ENCODE results near the gene NUMA1. TPM values are rescaled to one million over a fixed set of nuclear protein-coding genes. Genes with fewer than 3 reads are reported as not detected.

Gene NUMA1
- total RNA-seq, 4 donors from 2014 or later = 142 to 237 (median 177) TPM

DNA sequence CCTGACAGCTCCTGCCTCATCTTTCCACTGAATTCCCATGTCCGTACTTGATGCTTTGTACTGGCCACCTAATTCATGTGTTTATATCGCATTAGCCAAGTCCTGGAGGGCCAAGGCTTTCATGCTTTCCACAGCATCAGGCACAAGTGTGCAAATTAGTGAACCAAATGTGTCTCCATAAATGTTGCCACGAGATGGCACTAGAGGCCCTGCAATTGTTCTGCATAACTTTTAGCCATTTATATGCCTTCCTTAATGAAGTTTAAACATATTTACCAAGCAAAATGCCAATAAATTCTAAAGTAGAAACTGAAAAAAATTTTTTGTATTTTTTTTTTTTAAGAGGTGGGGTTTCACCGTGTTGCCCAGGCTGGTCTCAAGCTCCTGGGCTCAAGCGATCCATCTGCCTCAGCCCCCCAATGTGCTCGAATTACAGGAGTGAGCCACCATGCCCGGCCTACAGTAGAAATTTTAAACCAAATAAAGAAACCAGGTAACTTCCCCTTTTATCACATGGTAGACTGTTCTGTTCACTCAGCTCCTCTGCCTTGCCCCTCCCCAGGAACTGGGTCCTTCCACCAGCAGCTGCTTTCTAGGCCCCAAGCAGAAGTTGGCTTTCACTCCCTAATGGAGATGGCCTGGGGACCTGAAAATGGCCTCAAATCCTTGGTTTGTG, 102.5 kb downstream of the NUMA1 start:
- DNase-seq = no peak
- Histone ChIP-seq H3K27me3 (no peaks in the 10 kb centered on the region), H3K27ac (no peak overlapping the region), H3K36me3 (peaks cover 0 to 50% (median 0%) of the 10 kb centered on the region in 3 donors), H3K4me3 (no peak overlapping the region), H3K4me1 (peaks cover 0 to 4% (median 0%) of the 10 kb centered on the region in 3 donors), H3K9me3 (no peaks in the 10 kb centered on the region)
- WGBS, 2 donors = 42 to 43% methylated on average over 7 of the region's 7 CpGs
- no peak for TF ChIP-seq POLR2A (IDR thresholded peaks at IDR 0.05)
- TF ChIP-seq, protein P1, sequence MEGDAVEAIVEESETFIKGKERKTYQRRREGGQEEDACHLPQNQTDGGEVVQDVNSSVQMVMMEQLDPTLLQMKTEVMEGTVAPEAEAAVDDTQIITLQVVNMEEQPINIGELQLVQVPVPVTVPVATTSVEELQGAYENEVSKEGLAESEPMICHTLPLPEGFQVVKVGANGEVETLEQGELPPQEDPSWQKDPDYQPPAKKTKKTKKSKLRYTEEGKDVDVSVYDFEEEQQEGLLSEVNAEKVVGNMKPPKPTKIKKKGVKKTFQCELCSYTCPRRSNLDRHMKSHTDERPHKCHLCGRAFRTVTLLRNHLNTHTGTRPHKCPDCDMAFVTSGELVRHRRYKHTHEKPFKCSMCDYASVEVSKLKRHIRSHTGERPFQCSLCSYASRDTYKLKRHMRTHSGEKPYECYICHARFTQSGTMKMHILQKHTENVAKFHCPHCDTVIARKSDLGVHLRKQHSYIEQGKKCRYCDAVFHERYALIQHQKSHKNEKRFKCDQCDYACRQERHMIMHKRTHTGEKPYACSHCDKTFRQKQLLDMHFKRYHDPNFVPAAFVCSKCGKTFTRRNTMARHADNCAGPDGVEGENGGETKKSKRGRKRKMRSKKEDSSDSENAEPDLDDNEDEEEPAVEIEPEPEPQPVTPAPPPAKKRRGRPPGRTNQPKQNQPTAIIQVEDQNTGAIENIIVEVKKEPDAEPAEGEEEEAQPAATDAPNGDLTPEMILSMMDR (IDR thresholded peaks at IDR 0.05) = peak; percentile 56 to 79 (median 69)
- intact Hi-C loops (cut with DNase I) = loop anchor here (10.0 kb wide), 1 partner anchor 437 kb away; no protein-coding TSS in a partner anchor

DNA sequence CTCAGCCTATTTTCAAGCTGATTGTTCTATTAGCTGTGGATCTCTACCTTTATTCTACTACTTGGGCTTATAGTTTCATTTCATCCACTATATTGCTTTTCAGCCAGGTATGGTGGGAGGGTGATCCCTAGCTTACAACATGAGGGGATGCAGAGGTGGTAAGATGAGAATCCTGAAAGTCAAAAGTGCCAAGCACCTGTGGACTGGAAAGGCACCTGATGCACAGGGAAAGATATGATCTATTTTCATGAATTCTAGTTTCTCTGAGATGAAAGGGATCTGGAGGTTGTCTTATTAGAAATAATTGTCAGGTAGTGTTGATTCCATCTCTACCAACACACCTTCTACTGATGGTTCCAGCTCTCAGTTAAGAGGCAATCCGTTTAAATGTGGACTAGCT, 103.3 kb downstream of the NUMA1 start:
- intact Hi-C loops (cut with DNase I) = loop anchor here (10.0 kb wide), 1 partner anchor 438 kb away; no protein-coding TSS in a partner anchor

DNA sequence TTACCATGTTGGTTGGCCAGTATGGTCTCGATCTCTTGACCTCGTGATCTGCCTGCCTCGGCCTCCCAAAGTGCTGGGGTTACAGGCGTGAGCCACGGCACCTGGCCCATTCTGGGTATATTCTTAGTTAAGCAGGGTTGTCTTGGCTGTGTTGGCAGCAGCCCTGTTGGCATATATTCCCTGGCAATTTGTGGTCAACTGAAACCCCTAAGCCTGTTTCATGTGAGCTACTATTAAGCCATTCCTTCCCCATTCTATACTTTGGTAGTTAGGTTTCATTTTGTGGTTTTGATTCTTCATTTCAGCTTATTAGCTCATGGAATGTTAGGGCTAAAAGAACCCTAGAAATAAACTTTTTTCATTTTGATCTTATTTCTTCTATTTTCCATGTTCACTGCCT, 103.8 kb downstream of the NUMA1 start:
- intact Hi-C loops (cut with DNase I) = loop anchor here (10.0 kb wide), 1 partner anchor 438 kb away; no protein-coding TSS in a partner anchor

More for the DNA sequence above, 103.3 kb downstream of the NUMA1 start:
- no peak overlapping the region for H3K27ac ChIP-seq
- 53 to 73% methylated on average over 1 of the region's 1 CpG for WGBS, 2 donors
- H3K4me3 ChIP-seq = no peak overlapping the region
- TF ChIP-seq POLR2A (IDR thresholded peaks at IDR 0.05) = no peak
- TF ChIP-seq, protein P1 (IDR thresholded peaks at IDR 0.05) = no peak
- DNase-seq = no peak
- no peaks in the 10 kb centered on the region for H3K27me3 ChIP-seq
- H3K4me1 ChIP-seq = peaks cover 0 to 4% (median 0%) of the 10 kb centered on the region in 3 donors
- peaks cover 0 to 46% (median 0%) of the 10 kb centered on the region in 3 donors for H3K36me3 ChIP-seq
- H3K9me3 ChIP-seq = no peaks in the 10 kb centered on the region

DNA sequence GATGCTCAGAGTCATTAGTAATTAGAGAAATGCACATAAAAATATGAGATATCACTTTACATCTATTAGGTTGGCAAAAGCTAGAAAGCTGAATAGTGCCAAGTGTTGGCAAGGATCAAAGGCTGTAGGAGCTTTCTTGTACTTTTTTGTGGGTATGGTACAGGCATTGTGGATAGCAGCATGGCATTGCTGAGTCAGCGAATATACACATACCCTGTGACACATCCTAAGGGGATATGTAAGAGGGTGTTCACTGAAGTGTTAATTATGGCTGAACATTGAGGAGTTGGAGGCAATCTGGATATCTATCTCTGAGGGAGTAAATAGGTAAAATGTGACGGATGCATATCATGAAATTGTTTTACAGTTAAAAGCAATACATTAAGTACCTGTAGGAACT, 108.7 kb downstream of the NUMA1 start:
- 84 to 95% methylated on average over 2 of the region's 2 CpGs for WGBS, 2 donors
- intact Hi-C loops (cut with DNase I) = loop anchor here (10.0 kb wide), 1 partner anchor 443 kb away; no protein-coding TSS in a partner anchor

More for the DNA sequence above, 103.8 kb downstream of the NUMA1 start:
- no peaks in the 10 kb centered on the region for H3K9me3 ChIP-seq
- TF ChIP-seq POLR2A (IDR thresholded peaks at IDR 0.05) = no peak
- TF ChIP-seq, protein P1 (IDR thresholded peaks at IDR 0.05) = no peak
- 93% methylated on average over 4 of the region's 5 CpGs; no CpG with 5 or more reads in 1 of the 2 donors for WGBS, 2 donors
- no peak for DNase-seq
- H3K27me3 ChIP-seq = no peaks in the 10 kb centered on the region
- H3K36me3 ChIP-seq = peaks cover 0 to 49% (median 0%) of the 10 kb centered on the region in 3 donors
- peaks cover 0 to 4% (median 0%) of the 10 kb centered on the region in 3 donors for H3K4me1 ChIP-seq
- no peak overlapping the region for H3K27ac ChIP-seq
- H3K4me3 ChIP-seq = no peak overlapping the region

DNA sequence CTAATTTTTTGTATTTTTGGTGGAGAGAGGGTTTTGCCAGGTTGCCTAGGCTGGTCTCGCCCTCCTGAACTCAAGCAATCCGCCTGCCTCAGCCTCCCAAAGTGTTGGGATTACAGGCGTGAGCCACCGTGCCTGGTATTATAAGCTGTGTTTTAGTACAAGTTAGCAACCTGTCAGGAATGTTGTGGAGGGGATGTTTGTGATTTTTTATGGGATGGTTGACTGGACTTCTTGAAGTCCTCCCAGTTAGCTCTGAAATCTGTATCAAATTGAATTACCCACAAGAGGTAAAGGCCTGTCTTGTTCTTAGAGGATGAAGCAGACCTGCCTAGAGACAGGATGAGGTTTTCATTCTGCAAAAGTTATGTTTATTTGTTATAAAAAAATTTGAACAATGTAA, 115.7 kb downstream of the NUMA1 start:
- TF ChIP-seq, protein P1 (IDR thresholded peaks at IDR 0.05) = no peak
- TF ChIP-seq POLR2A (IDR thresholded peaks at IDR 0.05) = no peak
- H3K27me3 ChIP-seq = no peaks in the 10 kb centered on the region
- H3K4me3 ChIP-seq = no peak overlapping the region
- DNase-seq = no peak
- no peaks in the 10 kb centered on the region for H3K9me3 ChIP-seq
- 90 to 92% methylated on average over 4 of the region's 4 CpGs for WGBS, 2 donors
- H3K4me1 ChIP-seq = peaks cover 0 to 7% (median 0%) of the 10 kb centered on the region in 3 donors
- intact Hi-C loops (cut with DNase I) = no loop called here
- H3K36me3 ChIP-seq = peaks cover 3 to 91% (median 4%) of the 10 kb centered on the region in 3 donors
- no peak overlapping the region for H3K27ac ChIP-seq

More for the DNA sequence above, 108.7 kb downstream of the NUMA1 start:
- TF ChIP-seq, protein P1 (IDR thresholded peaks at IDR 0.05) = no peak
- Histone ChIP-seq H3K9me3 (no peaks in the 10 kb centered on the region), H3K4me3 (no peak overlapping the region), H3K27me3 (no peaks in the 10 kb centered on the region), H3K4me1 (no peaks in the 10 kb centered on the region), H3K27ac (no peak overlapping the region), H3K36me3 (peaks cover 0 to 74% (median 7%) of the 10 kb centered on the region in 3 donors)
- no peak for DNase-seq
